ENCODE data around the gene AP1G2. TPM values are rescaled to one million over a fixed set of nuclear protein-coding genes. Genes with fewer than 3 reads are reported as not detected.

AP1G2 gene
- polyA plus RNA-seq, 4 donors, result 56.1 to 130 (median 87.6) TPM

DNA sequence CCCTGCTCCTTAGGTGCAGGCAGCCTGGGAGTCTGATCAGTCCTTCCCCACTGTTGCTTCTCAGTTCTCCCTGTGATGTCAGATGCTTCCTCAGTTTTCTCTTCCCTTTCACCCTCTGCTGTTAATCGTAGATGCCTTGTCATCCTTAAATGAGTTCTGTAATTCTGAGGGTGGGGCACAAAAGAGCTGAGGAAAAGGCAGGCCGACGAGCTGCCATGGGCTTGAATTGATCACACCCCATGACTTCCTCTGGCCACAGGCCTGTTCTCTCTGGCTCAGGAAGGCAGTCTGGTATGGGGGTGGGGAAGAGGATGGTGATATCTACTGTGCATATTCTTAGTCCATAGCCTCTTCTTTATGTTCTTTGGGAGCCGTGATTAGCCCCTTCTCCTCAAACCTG lies 5.2 kb upstream of the AP1G2 start:
- DNase-seq (ENCODE audit: low read depth in 4 of 4, low spot score in 2 of 4), result no peak

DNA sequence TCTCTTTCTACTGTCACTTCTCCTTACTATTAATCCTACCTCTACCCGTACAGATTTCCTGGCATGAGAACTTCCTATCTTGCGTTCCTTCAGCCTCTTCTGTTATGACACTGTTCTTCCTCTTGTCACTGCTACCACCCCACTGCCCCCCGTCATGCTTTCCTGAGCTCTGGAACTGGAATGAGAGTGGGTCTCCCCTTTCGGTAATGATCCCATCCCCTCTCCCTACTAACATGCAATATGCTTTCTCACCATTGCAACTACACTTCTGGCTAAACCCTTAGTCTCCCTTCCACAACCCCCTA lies 4.9 kb upstream of the AP1G2 start:
- no peak for DNase-seq (ENCODE audit: low read depth in 4 of 4, low spot score in 2 of 4)

DNA sequence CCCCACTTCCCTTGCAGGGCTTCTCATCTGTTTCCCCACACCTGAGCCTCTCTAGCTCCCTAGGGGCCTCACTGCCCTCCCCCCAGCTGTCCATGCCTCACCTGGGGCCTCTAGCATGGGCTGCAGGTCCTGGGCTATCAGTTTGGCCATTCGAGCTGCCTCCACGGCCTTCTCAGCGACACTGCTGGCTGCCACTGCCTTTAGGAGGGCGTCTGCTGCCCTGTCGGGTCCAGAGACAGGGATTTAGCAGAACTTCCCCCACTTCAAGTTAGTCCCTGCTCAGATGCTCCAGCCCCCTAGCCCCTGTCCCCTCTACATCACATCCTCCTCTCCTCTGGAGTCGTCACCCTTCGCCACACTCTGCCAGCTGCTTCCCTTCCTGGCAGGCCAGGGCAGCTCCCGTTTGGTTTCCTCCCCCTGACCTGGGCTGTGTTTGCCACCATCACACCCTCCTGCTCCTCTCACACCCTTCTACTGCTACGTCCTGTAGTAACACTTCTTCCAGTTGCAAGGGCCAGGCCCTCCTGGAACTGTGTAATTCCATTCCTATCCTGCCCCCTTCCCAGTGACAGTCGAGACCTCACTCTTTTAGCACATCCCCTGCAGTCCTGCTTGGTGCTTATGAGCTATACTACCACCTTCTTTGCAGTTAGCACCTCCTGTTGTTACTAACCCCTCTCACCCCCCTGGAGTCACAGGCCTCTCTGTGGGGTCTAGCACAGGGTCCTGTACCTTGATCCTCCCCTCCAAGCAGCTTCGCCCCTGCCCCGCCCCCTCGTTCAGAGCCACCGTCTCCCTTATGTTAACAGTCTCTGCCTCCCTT lies 4.3 kb upstream of the AP1G2 start:
- no peak for DNase-seq (ENCODE audit: low read depth in 4 of 4, low spot score in 2 of 4)

DNA sequence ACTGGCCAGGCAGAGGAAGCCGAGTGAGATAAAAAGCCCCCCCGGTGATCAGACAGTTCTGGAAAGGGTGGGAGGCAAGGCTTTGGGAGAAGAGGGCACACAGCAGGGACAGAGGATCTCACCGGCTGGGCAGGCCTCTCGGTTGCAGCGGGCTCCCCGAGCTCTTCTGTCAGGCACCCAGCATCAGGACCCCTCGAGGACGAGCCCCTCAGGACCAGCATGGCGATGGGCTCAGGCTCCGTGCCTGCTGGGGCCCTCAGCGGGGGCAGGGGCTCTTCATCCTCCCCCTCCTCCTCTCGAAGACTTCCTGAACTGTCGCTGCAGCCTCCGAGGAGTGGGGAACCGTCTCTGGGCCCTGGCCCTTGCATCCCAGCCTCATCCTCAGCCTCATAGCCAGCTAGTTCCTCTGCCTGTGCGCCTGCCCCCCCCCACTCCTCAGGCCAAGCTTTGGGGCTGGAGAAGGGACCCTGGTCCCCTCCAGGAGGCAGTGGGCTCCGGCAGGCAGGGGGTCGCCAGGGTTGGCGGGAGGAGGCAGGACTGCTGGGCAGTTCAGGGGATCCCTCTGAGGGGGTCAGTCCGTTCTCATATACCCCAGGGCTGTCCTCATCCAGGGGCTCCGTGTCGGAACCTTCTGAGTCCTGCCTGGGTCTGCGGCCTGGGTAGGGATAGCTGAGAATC lies 3.4 kb upstream of the AP1G2 start:
- no peak for DNase-seq (ENCODE audit: low read depth in 4 of 4, low spot score in 2 of 4)

DNA sequence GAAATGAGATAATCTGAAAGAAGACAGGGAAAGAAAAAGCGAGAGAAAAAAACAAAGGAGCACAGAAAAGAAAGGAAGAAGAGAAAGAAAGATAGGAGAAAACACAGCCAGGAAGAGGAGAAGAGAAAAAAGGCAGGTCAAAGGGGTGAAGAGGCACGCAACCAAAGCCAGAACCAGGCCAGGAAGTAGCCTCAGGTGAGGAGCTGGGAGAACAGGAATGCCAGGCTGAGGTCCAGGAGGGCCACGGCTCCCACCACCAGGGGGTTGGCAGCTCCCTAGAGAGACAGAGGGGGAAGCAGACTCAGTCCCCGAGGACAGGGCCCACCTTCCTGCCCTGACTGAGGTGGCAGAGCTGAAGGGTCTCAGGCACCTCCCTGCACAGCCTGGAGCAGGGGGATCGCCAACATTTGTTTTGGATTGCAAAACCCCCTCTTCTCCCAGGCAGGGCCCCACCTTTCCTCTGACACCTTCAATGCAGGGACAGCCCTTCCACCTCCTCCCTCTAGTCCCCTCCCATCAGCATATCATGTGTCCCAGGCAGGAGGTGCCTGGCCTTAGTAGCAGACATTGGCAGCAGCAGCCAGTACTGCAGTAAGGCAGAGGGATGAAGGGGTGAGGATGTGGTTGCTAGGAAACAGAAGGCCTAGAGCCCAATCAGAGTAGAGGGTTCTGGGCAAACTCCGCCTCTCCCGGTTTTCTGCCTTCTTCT lies 2.0 kb upstream of the AP1G2 start:
- no peak for DNase-seq (ENCODE audit: low read depth in 4 of 4, low spot score in 2 of 4)

DNA sequence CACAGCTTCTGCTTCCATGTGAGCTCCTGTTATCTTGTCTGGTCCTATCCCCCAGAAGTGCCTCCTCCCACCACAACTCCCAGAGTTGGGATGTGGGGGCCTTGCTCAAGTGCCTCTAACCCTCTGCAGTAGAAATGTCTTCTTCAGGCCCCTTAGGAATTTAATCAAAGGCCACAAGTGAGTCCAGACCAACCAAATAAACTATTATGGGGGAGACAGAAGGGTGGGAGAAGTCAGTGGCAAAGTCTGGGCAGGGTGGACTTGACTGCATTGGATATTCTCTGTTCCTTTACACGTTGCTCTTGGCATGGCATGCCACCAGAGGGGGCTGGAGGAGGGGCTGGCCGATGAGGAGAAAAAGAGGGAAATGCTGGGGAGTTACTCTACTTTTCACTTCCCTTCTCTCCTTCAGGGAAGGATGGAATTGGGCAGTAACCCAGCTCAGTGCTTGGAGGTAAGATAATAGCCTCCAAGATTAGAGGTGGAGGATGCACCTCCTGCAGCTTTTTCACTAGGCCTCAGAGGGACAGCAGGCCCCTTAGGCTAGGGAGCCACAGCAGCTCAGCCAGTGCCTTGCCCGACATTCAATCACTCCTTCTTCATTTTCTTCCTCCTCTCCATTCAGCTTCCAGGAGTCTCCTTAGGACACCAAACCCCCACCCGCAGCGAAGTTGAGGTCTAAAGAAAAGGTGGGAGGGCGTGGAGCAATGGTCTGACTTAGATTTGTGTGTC lies 1.2 kb upstream of the AP1G2 start:
- no peak for DNase-seq (ENCODE audit: low read depth in 4 of 4, low spot score in 2 of 4)

DNA sequence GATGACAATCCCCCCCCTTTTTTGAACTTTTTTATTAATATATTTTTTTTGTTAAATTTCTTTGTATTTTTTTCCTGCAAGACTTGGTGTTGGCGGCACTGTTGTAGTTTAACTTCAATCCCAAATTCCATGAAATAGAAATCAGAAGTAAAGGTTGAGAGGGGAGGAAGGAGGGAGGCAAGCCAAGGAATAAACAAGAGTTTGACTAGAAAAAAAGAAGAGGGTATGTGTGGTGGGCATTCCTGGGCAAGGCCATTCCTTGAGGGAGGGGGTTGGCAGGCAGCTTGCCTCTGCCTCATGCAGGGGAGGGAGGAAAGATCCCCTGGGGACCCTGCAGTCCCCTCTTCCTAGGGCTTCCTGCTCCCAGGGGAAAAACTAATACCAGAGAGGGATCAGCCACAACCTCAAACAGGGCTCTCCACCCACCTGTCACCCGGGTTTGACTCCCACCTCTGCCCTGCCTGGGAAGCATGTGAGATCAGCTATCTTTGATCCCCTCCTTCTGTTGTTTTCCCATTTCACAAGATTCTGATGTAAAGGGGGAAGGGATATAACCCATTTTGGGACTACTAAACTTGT lies 519 bp upstream of the AP1G2 start:
- no peak for DNase-seq (ENCODE audit: low read depth in 4 of 4, low spot score in 2 of 4)

DNA sequence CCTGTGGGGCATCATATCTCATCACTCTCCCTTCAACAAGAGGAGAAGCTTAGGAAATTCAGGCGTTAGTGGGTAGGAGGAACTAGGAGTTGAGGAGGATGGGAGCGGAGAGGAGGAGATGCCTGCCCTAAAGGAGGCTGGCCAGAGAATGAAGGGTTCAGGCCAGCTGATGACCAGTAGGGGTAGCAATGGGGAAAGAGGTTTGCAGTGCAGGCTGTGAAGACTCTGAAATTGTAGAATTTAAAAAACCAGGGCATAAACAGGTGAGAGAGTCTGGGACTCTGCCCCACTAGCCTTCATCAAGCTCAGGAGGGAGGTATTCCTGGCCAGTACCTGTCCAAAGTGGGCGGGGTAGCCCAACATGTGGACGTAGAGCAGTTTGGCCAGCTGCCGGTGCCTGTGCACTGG lies 809 bp downstream of the AP1G2 start:
- no peak for DNase-seq (ENCODE audit: low read depth in 4 of 4, low spot score in 2 of 4)

DNA sequence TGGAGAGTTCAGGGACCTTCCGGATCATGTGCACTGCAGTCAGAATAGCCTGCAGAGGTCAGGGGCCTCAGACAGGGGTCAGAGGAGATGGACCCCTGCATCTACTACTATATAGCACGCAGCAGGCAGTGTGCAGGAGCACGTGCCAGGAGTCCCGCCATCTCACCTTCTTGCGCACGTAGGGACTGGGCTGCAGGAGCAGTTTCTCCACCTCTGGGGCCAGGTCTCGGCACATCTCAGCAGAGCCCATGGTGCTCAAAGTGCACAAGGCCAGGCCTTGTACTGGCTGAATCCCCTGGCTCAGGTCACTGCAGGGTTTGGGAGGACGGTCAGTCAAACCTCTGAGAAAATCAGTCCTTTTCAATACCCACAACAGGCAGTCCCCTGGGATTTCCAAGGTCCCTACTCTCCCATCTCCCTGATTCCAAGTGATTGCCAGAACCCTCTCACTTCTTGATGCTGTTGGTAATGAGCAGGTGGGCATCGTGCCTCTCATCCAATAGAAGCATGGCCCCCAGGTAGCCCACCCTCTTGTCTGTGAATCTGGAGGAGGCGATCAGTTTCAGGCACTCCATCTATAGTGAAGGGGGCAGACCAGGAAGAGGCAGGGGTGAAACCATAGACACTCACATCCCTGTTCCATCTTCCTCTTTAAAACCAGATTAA lies 1.3 kb downstream of the AP1G2 start:
- DNase-seq (ENCODE audit: low read depth in 4 of 4, low spot score in 2 of 4), result no peak

DNA sequence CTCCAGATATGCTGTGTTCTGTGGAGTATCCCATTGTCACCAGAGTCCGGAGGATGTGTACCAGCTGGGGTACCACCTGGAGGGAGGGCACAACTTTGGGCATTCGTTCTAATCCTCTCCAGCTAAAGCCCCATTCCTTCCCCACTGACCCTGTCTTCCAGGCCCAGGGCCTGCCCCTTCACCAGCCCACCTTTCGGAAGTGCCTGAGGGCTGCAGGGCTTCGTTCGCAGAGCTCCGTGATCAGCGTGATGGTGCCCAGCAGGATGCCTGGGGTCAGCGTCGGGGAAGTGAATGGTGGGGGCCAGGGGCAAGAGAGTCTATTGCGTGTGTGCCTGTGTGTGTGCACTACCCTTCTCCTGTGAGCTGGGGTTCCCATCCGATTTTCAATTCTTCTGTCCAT lies 2.0 kb downstream of the AP1G2 start:
- DNase-seq (ENCODE audit: low read depth in 4 of 4, low spot score in 2 of 4), result no peak

DNA sequence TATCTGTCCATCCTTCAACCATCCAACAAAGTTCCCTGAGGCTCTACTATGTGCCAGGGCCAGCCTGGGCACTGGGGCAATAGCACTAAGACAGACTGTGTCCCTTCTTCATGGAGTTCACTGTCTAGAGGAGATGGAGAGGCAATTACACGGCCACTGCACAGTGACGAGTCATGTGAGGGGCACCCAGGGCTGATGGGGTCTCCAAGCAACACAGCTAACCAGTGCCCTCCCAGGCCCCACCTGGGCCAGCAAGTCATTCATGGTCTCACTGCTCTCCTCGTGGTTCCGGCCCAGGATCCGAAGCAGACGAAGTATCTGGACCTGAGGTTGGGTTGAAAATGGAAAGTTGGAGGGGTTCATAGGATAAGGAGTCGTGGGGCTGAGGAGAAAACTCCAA lies 2.7 kb downstream of the AP1G2 start:
- no peak for DNase-seq (ENCODE audit: low read depth in 4 of 4, low spot score in 2 of 4)

DNA sequence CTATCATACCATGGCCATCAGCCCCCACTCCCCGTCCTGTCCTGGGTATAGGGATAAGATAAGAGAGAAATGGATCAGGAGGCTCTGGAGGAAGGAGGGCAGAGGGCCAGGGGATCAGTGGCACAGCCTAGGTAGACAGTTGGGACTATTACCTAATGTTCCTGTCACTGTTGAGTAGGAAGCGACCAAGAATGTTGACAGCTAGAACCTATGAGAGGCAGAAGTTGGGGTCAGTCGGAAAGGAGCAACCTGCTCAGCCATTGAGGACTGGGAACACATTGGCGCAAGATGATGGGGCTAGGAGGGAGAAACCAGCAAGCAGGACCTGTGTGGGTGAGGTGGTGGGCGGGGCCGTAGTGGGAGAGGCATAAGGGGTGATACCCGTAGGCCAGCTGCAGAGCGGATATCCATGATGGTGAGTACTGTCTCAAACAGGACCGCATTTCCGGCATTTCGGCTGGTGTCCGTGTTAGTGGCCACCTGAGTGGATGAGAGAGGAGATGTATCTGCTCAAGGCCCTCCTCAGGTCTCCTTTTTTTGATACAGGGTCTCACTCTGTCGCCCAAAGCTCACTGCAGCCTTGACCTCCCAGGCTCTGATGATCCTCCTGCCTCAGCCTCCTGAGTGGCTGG lies 3.3 kb downstream of the AP1G2 start:
- no peak for DNase-seq (ENCODE audit: low read depth in 4 of 4, low spot score in 2 of 4)

DNA sequence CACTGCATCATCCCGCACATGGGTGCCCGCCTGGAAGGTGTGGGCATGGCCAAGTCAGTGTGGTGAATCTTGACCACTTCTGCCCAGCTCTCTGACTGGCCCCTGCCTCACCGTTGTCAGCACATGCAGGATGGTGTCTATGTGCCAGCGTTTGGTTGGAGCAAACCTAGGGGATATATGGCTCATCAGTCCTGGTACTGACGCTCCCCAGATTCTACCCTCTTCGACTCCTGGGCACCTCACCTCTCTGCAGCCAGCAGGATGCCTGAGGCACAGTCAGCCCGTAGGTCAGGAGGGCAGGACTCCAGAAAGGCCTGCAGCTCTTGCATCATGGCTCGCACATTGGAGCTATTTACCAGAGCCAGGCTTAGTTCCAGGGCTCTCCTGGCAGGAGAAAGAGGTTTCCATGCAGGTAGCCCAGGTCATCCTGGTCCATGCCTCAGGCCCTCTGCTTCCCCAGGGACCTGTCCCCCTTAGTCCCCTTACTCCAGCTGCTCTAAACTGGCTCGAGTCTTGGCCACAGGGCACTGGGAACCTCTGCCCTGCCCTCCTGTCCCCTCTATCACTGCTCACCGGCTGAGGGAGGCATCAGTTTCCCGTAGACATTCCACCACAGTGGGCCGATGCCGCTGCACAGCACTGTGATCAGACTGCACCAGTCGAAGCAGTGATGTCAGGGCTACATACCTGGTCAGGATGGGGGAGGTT lies 4.0 kb downstream of the AP1G2 start:
- no peak for DNase-seq (ENCODE audit: low read depth in 4 of 4, low spot score in 2 of 4)

DNA sequence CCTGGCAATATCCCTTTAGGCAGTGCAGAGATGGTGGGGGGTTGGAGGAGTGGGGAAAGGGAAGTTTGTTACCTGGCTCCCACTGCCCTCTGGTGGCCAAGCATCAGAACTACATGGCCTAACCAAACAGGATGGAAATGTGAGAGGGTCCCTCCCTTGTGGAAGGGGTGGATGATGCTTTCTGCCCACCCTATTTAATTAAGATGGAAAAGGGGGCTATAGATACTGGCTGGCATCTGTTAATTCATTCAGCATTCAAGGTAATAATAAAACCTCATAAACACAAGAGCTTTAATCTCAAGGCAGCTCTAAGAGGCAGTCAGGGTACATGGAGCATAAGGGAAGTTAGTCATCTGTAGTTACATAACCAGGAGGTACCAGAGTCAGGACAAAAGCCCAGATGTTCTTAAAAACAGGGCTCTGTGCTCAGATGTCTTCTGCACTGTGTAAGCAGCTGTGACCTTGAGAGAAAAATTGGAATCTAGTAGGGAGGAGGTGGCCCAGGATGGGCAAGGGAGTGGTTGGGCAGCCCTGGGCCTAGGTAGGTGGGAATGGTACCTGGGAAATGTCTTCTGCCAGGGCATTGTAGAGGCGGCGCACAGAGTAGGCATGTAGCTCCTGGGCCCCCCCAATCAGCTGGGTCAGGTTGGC lies 4.6 kb downstream of the AP1G2 start:
- no peak for DNase-seq (ENCODE audit: low read depth in 4 of 4, low spot score in 2 of 4)

DNA sequence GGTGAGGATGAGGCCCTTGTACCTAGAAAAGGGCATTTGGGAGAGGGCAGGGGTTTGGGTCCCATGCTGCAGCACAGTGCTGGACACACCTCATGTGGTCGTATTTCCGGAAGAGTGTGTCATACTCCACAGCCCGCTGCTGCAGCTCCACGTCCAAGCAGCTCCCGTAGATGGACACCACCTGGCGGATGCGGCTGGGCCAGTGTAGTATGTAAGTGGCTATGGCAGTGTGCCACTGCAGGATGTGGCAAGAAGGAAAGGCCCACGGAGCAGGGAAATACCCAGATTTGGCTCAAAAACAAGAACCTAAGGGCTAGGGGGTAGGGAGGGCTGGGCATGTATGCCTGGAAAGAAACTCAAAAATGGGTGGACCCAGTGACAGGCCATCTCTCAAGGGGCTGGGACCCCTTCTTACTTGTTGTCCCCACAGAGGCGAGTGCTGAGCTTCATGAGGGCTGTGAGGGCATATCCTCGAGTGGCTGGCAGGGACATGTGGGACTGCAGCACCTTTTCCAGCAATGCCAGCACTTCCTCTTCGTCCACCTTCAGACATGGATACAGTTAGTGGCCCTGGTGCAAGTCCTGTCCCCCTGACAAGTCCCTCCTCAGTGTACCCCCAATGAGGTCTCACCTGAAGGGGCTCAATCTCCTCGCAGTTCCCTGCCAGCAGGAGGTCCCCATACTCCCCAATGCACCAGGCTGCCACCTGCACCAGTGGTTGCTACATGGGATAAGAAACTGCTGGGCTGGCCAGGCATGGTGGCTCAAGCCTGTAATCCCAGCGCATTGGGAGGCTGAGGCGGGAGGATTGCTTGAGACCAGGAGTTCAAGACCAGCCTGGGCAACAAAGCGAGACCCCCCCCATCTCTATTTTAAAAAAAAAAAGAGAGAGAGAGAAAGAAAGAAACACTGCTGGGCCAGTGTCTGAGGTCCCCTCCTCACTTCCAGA lies 5.4 kb downstream of the AP1G2 start:
- DNase-seq (ENCODE audit: low read depth in 4 of 4, low spot score in 2 of 4), result no peak

DNA sequence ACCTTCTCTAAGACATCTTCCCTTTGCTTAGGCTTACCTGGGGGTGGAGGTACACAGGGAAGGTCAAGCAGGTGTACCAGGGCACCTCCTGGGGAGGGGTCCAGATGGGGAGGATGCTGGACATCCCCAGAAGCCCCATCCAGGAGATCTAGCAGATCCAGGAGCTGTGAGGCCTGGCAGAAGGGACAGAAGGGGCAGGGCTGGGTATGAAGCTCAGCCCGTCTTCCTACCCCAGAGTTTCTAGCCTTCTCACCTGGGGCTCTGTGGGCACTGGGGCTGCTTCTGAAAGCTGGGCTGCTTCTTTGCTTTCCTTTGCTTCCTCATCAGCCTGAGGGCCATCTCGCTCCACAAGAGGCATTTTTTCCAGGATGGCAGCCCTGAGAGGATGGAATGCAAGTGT lies 6.3 kb downstream of the AP1G2 start:
- DNase-seq (ENCODE audit: low read depth in 4 of 4, low spot score in 2 of 4), result no peak

DNA sequence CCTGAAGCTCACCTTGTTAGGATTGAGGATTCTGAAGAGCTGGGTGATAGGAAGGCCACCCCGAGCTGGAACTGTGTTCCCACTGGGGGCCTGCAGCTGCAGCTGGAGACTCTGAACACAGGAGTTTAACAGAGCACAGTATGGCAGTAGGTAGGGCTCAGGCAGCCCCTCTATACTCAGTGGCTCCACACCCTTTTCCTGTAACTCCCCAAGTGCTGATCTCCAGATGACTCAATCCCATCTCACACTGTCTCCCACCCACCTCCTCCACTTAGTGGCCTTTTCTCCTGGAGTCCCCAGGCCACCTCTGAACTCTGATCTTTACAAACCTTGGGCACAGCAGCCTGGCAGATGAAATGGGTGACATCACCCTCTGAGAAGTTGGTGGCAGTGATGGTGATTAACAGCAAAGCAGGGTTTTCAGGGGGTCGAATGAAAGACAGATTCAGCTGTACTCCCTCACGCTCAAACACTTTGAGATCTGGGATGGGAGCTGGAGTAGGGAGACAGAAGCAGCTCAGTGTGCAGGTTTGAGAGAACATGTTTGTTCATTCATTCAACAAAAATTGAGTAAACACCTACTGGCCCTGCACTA lies 7.6 kb downstream of the AP1G2 start:
- DNase-seq (ENCODE audit: low read depth in 4 of 4, low spot score in 2 of 4), result no peak

Measured in left renal cortex interstitium (tissue), 4 donors.